IPS-18c (cell line): ENCODE measurements around the gene SEMA4D.
"Not testable (repeated sequence)": the region's sequence is repeated elsewhere in the genome, so short reads cannot be mapped to it uniquely, and the experiment has no call there.

Experiments
- H3K4me3 ChIP-seq: 2 replicates; pipeline ENCODE4 v1.7.0; 2013; ENCODE audit warnings: low read depth, mild to moderate bottlenecking, low read length, moderate library complexity; ENCODE audit not compliant: insufficient read depth
- H3K9me3 ChIP-seq: one replicate; pipeline ENCODE4 v1.6.1; 2013; ENCODE audit warnings: mild to moderate bottlenecking, low read length, moderate library complexity; ENCODE audit not compliant: control insufficient read depth, insufficient read depth

The SEMA4D gene

DNA sequence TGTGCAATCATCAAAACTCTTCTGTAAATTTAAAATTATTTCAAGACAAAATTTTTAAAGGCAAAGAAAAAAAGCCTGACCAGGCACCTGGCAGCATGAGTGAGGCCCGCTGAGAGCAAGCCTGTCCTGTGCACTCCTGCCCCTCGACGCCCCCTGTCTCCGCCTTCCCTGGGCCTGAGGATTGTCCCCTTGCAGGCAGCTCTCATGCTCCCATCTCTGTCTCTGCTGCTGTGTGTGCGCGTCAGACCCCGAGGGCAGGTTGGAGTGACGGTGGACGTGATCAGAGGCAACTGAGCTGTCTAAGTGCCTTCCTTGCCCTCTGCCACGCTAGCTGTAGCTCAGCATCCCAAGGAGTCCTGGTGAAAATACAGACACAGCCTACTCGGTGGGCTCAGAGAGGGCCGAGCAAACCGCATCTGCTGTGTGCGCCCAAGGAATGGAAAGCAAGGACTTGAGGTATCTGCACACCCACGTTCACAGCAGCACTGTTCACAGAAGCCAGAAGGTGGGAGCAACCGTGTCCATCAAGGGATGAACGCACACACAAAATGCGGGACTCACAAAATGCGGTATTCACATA, 114.1 kb downstream of the SEMA4D start:
- Histone ChIP-seq H3K9me3 (peaks cover 2% of the 10 kb centered on the region), H3K4me3 (no peak overlapping the region)

DNA sequence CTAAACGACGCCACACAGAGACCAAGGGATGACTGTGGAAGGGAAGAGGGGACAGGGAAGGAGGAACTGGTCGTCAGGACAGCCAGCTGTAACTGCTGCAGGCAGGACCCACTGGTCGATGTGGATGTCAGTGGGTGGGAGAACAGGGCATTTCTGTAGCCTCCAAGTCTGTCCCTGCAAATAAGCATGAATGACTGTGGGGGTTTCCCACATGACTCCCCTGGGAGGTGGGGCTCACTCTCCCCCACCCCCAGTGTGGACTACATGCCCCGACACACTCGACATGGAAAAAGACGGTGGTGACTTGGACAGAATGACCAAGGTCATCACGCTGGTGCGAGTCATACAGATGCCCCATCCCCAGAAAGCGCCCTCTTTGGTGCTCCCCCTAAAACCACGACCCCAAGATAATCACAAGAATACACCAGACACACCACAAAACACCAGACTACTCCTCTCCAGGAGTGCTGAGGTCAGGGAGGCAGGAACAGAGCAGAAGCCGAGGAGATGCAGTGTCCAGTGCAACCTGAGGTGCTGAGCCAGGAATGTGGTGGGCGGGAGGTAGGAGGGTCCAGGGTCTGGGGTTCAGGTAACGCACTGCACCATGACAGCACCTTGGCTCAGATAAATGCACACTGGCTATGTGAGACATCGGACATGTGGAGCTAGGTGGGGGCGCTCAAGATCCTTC, 114.7 kb downstream of the SEMA4D start:
- Histone ChIP-seq H3K9me3 (peaks cover 2% of the 10 kb centered on the region), H3K4me3 (no peak overlapping the region)

DNA sequence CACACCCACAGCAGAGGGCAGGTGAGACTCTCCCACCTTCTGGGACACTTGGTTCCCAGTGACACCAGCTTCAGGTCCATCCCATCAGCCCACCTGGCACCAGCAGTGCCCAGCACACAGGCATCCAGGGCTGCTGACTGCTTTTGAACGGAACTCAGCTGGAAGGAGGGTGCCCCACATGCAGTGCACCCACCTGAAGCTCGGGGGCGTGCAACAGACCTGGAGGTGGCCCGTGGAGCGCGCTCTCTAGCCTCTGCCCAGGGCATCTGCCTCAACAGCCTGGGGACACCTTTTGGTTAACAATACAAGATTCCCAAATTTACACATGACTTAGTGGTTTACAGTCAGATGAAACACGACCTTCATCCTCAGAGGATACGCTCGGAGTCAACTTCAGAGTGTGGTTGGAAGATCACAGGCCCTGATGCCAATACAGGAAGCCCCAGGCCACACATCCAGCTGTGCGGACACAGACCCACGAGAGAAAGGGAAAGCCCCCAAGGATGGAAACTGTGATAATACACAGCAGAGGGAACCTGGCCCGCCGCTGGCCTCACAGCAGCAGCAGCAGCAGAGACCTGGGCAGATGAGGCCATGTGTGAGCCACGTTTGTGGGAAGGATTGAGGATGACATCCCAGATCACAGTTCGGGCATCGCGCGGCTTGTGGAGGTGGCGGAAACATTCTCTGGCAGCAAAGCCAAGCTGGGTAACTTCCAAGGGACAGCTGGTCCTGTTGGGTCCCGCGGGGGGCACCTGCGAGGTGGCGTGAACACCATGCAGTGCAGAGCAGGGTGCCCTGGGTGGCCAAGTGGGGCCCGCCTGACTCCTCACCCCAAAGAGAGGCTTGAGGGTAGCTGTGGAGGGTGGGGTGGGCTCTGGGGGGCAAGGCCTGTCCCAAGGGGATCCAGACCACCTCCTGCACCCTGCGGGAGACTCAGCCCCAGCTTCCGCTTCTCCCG, 115.6 kb downstream of the SEMA4D start:
- Histone ChIP-seq H3K9me3 (peaks cover 2% of the 10 kb centered on the region), H3K4me3 (no peak overlapping the region)

DNA sequence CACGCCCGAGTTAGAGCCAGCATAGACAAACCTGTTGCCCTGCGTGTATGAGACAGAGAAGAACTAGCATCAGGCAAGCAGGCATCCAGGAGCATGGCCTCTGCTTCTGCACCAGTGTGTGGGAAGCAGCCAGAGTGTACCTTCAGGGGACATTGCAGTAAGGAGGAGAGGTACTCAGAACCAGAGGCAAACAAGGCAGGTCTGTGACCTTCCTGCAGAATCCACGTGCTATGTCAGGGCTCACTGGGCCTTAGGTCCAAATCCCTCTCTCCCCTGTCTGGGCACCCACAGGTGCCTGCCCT, 116.7 kb downstream of the SEMA4D start:
- peaks cover 2% of the 10 kb centered on the region for H3K9me3 ChIP-seq
- no peak overlapping the region; the same call in 1 of the 2 replicates for H3K4me3 ChIP-seq

DNA sequence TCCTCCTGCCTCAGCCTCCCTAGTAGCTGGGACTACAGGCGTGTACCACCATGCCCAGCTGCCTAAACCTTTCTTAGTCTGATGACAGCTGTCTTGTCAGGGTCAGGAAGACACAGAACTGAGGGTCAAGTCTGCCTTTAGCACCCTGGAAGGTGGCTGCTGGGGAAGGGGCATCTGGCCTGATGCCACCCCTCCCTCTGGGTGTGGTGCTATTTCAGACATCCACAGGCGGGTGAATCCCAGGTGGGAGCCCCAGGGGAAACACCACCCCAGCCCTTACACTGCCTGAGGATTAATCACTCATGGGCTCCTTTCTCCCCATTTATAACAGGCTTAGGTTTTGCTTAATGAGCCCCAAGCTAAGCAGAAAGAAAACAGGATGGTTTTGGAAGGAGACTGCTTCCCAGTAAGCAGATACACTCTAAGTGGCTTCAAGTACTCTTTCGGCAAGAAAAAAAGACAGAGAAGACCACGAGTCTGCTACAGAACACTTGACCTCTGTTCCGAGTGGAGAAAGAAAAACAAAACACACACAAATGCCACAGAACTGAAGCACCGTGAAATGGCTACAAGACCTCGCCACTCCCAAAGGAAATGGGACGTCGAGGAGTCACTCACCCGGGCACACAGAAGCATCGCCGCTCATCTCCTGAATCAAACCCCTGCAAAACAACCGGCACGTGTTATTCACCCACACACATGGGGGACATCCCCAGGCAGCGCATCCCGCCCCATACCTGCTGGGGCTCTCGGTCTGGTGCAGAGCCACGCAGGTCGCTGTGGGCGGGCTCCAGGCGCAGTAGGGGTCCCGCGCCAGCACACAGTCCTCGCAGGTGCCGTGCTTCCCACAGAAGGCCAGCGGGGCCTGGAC, 117.2 kb downstream of the SEMA4D start:
- Histone ChIP-seq H3K4me3 (no peak overlapping the region), H3K9me3 (peaks cover 2% of the 10 kb centered on the region)

DNA sequence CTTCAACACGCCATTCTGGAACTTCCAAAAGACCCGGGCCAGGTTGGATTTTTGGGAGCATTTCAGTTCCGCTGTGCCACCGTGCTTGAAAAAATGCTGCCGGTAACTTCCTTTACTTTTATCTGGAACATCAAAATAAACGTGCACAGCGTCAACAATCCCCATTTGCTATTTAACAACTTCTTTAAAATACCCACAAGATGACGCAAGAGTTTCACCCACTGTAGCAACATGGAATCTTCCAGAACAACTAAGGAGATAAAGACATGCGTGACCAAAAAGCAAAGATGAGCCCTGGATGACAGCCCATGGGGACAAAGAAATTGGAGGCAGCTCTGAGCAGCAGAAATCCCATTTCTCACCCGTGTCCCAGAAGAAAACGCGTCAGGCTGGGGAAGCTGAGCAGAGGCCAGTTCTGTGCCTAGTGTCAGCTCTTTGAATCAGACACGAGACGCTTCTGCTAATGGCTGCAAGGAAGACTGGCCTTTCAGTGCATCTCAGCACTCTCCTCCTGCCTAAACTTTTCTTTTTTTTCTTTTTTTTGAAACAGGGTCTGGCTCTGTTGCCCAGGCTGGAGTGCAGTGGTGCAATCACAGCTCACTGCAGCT, 118.3 kb downstream of the SEMA4D start:
- H3K4me3 ChIP-seq: no peak overlapping the region
- peaks cover 2% of the 10 kb centered on the region for H3K9me3 ChIP-seq

DNA sequence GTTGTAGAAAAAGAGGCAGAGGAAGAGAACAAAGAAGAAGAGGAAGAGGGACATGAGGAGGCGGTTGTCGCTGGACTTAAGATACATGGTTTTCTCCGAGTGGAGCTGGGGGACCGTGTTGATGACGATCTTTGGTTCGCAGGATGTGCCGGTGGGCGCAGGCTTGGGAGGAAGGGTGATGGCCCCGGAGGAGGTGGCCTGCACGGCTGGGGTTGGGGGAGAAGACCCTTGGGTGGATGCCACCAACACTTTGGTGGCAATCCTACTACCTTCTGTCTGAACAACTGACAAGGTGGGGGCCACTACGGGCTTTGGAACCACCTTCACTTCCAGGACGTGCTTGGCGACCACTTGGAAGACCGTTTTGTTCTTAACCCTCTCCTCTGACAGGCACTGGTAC, 118.9 kb downstream of the SEMA4D start:
- Histone ChIP-seq H3K4me3 (no peak overlapping the region), H3K9me3 (peaks cover 2% of the 10 kb centered on the region)

DNA sequence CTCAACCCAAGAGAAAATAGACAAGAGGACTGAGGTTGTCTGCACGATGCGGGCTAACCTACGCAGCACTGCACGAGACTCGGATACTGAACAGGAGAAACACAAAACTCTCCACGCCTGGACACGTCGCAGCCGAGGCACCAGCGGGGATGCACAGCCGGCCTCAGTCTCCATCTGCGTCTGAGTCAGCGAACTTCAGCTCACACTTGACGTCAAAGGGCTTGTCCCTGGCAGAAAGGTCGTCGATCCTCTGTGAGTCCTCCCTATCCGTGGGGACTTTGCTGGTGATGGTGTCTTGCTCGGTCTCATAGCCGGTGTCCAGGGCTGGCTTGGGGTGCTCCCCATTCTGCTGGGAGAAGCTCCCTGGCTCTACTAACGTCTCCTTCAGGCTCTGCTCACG, 119.4 kb downstream of the SEMA4D start:
- Histone ChIP-seq H3K4me3 (no peak overlapping the region), H3K9me3 (peaks cover 2% of the 10 kb centered on the region)

DNA sequence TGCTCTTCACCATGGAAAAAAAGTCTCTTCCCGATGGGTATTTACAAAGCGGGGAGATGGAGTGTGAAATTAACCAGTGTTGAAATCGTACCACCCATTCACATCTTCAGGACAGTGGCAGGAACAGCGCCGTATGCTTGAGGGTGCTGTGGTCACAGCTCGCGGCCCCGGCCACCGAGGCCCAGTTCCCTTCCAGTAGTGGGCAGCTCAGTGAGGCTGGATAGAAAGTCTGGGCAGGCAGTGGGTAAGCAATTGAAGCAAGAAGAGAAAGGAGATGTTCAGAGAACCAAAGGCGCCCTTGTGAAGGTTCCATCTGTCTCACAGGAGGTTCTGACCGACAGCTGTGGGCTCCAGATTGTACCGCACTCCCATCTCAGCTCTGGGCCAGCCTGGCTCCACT, 120.5 kb downstream of the SEMA4D start:
- no peak overlapping the region for H3K4me3 ChIP-seq
- H3K9me3 ChIP-seq: no peaks in the 10 kb centered on the region

DNA sequence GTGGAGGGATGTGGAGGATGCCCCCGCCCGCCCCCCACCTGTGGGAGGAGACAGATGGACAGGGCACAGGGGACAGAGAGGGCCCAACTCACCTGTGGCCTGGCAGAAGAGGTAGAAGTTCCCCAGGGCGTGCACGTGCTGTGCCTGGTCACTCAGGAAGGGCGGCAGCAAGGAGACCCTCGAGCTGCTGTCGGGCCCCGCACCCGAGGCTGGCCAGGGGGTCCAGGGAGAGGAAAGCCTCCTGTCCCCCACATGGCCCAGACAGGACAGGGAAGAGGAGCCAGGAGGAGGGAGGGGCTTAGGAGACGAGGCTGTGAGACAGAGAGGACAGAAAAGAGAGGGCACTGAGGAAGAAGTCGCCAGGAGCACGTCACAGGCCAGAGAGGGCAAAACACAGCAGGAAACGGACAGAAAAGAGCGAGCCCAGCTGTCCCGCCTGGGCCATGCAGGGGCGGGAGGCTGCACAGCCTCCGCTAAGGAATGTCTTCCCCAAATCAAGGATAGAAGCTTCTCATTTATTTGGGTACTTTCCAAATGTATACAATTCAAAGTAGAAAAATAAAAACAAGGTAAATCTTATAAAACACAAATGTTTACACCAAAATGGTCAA, 121.1 kb downstream of the SEMA4D start:
- no peak overlapping the region for H3K4me3 ChIP-seq
- H3K9me3 ChIP-seq: no peaks in the 10 kb centered on the region

DNA sequence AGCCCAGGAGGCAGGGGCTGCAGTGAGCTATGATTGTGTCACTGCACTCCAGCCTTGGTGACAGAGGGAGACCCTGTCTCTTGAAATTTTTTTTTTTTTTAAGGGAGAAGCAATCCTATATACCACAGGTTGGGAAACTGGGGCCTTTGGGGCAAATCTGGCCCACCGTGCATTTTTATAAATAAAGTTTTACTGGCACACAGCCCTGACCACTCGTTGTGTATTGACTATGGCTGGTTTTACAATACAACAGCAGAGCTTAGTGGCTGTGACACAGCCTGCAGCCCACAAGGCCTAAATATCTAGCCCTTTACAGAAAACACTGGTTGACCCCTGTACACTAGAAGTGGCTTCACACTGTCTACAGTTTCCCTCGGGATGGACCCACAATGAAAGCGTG, 121.6 kb downstream of the SEMA4D start:
- H3K4me3 ChIP-seq: no peak overlapping the region
- no peaks in the 10 kb centered on the region for H3K9me3 ChIP-seq

DNA sequence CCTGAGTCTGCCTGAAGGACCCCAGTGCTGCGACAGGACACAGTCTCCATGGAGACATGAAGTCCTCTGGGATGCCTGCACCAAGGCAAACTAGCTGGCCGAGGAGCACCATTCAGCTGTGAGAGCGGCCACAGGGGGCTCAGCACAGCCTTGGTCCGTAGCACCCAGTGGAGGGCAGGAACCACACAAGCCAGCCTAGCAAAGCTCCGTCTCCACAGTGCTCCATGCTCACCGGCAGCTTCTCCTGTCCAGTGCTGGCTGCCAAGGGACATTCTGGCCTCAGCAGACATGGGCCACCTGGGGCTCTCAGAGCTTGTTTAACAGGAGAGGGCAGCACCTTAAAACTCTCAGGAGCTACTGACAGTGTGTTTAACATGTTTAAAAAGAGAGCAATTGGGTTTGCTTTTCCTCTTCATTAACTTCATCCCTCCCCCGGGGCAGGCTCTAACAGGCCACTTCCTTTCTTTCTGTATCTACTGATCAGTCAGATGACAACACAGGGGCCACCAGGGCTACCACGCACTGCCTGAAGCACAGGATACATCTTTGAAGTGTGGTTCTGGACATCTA, 122.6 kb downstream of the SEMA4D start:
- Histone ChIP-seq H3K9me3 (no peaks in the 10 kb centered on the region), H3K4me3 (no peak overlapping the region)

DNA sequence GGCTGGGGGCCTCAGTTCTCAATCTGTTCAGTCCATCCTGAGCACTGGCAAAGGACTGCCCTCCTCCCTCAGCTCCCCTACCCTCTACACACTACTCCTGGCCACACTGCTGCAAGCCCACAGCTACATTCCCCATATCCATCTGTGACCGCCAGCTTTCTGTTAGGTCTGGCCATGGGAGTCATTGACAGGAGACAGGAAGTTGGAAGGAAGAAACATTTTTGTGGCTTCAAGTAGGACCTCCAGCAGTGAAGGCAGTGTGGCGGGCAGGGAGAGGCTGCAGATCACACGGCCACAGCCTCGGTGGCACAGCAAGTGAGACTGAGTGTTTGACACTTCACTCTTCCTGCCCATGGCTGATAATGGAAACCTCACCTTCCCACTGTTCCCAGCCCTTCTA, 123.7 kb downstream of the SEMA4D start:
- Histone ChIP-seq H3K4me3 (no peak overlapping the region), H3K9me3 (no peaks in the 10 kb centered on the region)

DNA sequence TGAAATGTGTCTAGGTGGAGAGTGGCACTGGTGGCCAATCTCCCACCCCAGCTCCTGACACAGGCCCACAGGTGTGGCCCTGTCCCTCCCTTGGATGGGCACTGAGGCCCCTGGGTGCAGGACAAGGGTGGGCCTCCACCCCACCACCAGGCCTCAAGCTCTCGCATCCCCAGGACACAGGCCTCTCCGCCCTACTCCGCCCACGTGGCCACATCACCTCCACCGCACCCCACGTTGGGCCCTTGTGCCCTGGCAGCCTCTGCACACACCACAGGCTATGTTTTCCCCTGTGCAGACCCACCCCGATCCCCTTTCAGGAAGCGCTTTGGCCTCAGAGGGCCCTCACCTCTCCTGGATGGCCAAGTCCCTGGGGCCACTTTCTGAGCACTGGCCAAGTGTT, 124.9 kb downstream of the SEMA4D start:
- Histone ChIP-seq H3K4me3 (no peak overlapping the region), H3K9me3 (no peaks in the 10 kb centered on the region)

DNA sequence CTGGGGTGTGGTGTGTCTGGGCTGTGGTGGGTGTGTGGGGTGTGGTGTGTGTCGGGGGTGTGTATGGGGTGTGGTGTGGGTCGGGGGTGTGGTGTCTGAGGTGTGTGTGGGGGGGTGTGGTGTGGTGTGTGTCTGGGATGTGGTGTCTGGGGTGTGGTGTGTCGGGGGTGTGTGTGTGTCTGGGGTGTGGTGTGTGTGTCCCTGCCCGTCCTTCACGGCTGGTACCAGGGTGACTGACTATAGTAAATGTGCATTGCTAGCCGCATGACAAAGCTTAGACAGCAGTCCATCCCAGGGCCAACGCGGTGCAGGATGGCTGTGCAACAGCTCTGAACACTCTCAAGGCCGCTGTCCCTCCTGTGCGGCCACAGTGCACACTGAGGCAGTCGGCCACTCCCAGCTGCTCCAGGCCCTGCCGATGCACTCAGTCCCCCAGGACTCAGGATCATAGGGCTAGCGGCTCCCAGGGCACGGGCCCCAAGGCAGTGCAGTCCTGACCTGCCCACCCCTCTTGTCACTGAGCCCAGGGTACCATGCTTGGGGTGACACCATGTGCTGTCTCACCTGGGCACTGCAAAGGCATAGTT, 125.6 kb downstream of the SEMA4D start:
- H3K9me3 ChIP-seq: no peaks in the 10 kb centered on the region
- H3K4me3 ChIP-seq: no peak overlapping the region

DNA sequence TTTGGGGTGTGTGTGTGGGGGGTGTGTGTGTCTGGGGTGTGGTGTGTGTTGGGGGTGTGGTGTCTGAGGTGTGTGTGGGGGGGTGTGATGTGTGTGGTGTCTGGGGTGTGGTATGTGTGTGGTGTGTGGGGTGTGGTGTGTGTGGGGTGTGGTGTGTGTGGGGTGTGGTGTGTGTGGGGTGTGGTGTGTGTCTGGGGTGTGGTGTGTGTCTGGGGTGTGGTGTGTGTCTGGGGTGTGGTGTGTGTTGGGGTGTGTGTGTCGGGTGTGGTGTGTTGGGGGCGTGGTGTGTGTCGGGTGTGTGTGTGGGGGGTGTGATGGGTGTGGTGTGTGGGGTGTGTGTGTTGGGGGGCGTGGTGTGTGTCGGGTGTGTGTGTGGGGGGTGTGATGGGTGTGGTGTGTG, 126.1 kb downstream of the SEMA4D start:
- H3K4me3 ChIP-seq, H3K9me3 ChIP-seq: not testable (repeated sequence)
